Transverse colon (tissue), 3 donors: Measurements from ENCODE around the gene SLC43A1.

Source experiments
- EP300 ChIP-seq: sonication (generic); formaldehyde crosslinking; IDR thresholded peaks from one replicate; pipeline ENCODE4 v1.6.1; 2017; ENCODE audit warnings: antibody characterized with exemption, low read depth
- POLR2A ChIP-seq: fragments of 450-650 bp; IDR thresholded peaks from one replicate; pipeline ENCODE4 v1.6.1; 2016; ENCODE audit warnings: antibody characterized with exemption, mild to moderate bottlenecking, moderate library complexity
- TF ChIP-seq, protein P1 (sequence below), 5 experiments: fragments of 200-600 bp in 3 of 5; fragments of 450-650 bp in 2 of 5; sonication (generic) in 3 of 5; IDR thresholded peaks; 1 replicate in 2 of 5; 2 replicates in 3 of 5; pipeline ENCODE4 v1.5.1; 2016 to 2017; ENCODE audit warnings: antibody characterized with exemption in 5 of 5, inconsistent platforms in 3 of 5, mild to moderate bottlenecking in 2 of 5, moderate library complexity in 1 of 5

DNA sequence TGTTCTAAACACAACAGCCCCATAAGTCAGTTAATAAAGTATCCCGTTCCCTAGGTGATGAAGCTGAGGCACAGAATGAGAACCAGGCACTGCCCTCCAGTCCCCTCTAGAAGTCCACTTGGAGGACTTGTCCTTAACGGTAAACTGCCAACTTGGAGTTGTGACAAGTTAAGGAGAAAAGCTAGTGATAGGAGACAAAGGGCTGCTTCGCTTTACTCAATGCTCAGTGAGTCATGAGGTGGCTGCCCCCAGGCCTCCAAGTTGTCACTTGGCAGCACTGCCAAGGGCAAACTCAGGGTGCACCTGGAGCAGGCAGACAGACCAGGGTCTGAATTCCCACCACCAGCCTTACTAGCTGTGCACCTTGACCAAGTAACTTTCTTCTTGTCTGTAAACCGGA is 13.5 kb downstream of the SLC43A1 start:
- TF ChIP-seq, protein P1, sequence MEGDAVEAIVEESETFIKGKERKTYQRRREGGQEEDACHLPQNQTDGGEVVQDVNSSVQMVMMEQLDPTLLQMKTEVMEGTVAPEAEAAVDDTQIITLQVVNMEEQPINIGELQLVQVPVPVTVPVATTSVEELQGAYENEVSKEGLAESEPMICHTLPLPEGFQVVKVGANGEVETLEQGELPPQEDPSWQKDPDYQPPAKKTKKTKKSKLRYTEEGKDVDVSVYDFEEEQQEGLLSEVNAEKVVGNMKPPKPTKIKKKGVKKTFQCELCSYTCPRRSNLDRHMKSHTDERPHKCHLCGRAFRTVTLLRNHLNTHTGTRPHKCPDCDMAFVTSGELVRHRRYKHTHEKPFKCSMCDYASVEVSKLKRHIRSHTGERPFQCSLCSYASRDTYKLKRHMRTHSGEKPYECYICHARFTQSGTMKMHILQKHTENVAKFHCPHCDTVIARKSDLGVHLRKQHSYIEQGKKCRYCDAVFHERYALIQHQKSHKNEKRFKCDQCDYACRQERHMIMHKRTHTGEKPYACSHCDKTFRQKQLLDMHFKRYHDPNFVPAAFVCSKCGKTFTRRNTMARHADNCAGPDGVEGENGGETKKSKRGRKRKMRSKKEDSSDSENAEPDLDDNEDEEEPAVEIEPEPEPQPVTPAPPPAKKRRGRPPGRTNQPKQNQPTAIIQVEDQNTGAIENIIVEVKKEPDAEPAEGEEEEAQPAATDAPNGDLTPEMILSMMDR (IDR thresholded peaks at IDR 0.05), result no peak
- TF ChIP-seq POLR2A (no peak), EP300 (no peak)
